Thyroid gland (tissue), 4 donors: ENCODE results near the gene POLG.

Experiments used
- CTCF ChIP-seq, 6 experiments: fragments of 200-600 bp in 3 of 6; fragments of 450-650 bp in 3 of 6; sonication (generic) in 3 of 6; IDR thresholded peaks; one replicate each; pipeline ENCODE4 v1.5.1; 2016 to 2019; ENCODE audit warnings: antibody characterized with exemption in 6 of 6, mild to moderate bottlenecking in 2 of 6, inconsistent platforms in 1 of 6, moderate library complexity in 1 of 6
- POLR2A ChIP-seq, 2 donors: fragments of 450-650 bp; IDR thresholded peaks; one replicate each; pipeline ENCODE4 v1.6.1; 2017; ENCODE audit warnings: antibody characterized with exemption in 2 of 2, mild to moderate bottlenecking in 2 of 2, moderate library complexity in 1 of 2

GRCh38 chr15:89381331-89381730 is 46.7 kb upstream of the POLG start:
- no peak for TF ChIP-seq CTCF (IDR thresholded peaks at IDR 0.05)
- TF ChIP-seq POLR2A (IDR thresholded peaks at IDR 0.05), result no peak
